Mesodermal cell (in vitro differentiated cells): ENCODE results near the gene PTP4A2.

Experiments
- H3K27ac ChIP-seq: 2 replicates; pipeline ENCODE4 v1.7.0; 2013; ENCODE audit warnings: mild to moderate bottlenecking, low read depth, low read length, moderate library complexity; ENCODE audit not compliant: severe bottlenecking
- H3K36me3 ChIP-seq: 2 replicates; pipeline ENCODE4 v1.7.1; 2013; ENCODE audit warnings: mild to moderate bottlenecking, low read length, moderate library complexity; ENCODE audit not compliant: control insufficient read depth, insufficient read depth
- H3K4me1 ChIP-seq: one replicate; pipeline ENCODE4 v1.7.1; 2013; ENCODE audit warnings: mild to moderate bottlenecking, low read length; ENCODE audit not compliant: insufficient read depth, control insufficient read depth, poor library complexity, severe bottlenecking
- H3K4me3 ChIP-seq: 2 replicates; pipeline ENCODE4 v1.7.0; 2013; ENCODE audit warnings: low read length, control low read depth, mild to moderate bottlenecking; ENCODE audit not compliant: insufficient read depth, poor library complexity, severe bottlenecking; ENCODE audit errors: extremely low read depth
- H3K9me3 ChIP-seq: 2 replicates; pipeline ENCODE4 v1.7.1; 2013; ENCODE audit warnings: mild to moderate bottlenecking, low read length, moderate library complexity; ENCODE audit not compliant: control insufficient read depth
- WGBS, 2 experiments: methylation state at CpG; one replicate each; pipeline ENCODE4 v1.1.5; 2013; ENCODE audit warnings: missing lambda C conversion rate in 2 of 2; ENCODE audit not compliant: insufficient coverage in 2 of 2; 5-methylcytosine and 5-hydroxymethylcytosine counted together

Gene PTP4A2

DNA sequence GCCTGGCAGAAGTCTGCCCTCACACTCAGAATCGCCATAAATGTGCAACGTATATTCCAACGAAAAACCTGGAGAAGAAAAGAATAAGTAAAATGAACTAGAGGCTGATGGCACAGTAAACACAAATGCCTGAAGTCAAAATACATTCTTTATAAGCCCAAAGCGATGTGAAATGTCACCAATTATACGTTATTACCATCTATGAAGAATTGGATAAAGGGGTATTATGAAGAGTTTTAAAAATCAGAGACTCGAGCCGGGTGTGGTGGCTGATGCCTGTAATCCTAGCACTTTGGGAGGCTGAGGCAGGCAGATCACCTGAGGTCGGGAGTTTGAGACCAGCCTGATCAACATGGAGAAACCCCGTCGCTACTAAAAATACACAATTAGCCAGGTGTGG is 18.6 kb downstream of the PTP4A2 start:
- Histone ChIP-seq H3K4me3 (no peak overlapping the region), H3K4me1 (peaks cover 8% of the 10 kb centered on the region), H3K36me3 (peaks cover 78% of the 10 kb centered on the region), H3K9me3 (peaks cover 6% of the 10 kb centered on the region), H3K27ac (no peak overlapping the region)
- WGBS, 2 experiments = 93 to 100% methylated on average over 4 to 6 of the region's 10 CpGs

DNA sequence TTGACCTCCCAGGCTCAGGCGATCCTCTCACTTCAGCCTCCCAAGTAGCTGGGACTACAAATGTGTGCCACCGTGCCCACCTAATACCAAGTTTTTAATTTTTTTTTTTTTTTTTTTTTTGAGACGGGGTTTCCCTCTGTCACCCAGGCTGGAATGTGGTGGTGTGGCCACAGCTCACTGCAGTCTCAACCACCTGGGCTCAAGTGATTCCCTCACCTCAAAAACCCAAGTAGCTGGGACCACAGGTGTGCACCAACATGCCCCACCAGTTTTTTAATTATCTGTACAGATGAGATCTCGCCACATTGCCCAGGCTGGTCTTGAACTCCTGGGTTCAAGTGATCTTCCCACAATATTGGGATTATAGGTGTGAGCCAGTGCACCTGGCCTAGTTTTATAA is 22.7 kb downstream of the PTP4A2 start:
- H3K4me1 ChIP-seq = no peaks in the 10 kb centered on the region
- H3K27ac ChIP-seq = no peak overlapping the region
- peaks cover 94% of the 10 kb centered on the region for H3K36me3 ChIP-seq
- WGBS, 2 experiments = 100% methylated on average over 1 of the region's 4 CpGs
- H3K9me3 ChIP-seq = peaks cover 6% of the 10 kb centered on the region
- H3K4me3 ChIP-seq = no peak overlapping the region

DNA sequence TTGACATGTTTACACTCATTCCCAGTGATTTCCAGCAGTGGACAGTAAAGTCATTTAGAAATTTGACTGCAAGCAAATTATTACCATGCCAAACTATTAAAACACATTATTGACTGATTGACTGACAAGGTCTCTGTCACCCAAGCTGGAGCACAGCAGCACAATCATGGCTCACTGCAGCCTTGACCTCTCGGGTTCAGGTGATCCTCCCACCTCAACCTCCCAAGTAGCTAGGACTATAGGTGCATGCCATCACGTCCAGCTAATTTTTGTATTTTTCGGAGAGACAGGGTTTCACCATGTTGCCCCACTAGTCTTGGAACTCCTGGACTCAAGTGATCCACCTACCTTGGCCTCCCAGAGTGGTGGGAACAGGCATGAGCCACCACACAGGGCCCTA is 24.2 kb downstream of the PTP4A2 start:
- Histone ChIP-seq H3K36me3 (peaks cover 97% of the 10 kb centered on the region), H3K4me1 (no peaks in the 10 kb centered on the region), H3K9me3 (no peaks in the 10 kb centered on the region), H3K4me3 (no peak overlapping the region), H3K27ac (no peak overlapping the region)
- 86 to 92% methylated on average over 2 to 3 of the region's 3 CpGs for WGBS, 2 experiments

DNA sequence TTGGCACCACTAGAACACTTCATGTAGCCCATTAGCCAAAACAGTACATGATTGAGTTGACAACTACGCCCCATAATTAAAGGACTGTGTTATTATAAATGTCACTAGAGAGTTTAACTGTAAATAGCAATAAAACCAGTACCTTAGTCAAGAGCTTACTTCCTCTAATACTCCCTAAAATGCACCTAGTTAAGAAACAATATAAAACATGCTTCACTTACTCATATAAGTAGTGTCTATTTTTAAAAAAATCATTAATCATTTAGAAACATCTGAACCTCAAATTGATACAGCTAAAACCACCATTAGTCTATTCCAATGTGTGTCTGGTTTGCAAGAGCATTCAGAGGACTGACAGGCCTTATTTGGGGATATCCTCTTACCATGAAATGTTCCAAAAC is 25.3 kb downstream of the PTP4A2 start:
- H3K4me1 ChIP-seq = no peaks in the 10 kb centered on the region
- no peak overlapping the region for H3K27ac ChIP-seq
- WGBS, 2 experiments = no CpG with 5 or more reads among the region's 1 CpG
- H3K36me3 ChIP-seq = peaks cover 94% of the 10 kb centered on the region
- H3K9me3 ChIP-seq = no peaks in the 10 kb centered on the region
- no peak overlapping the region for H3K4me3 ChIP-seq

GRCh38 chr1:31911994-31912780 is 26.0 kb downstream of the PTP4A2 start:
- peaks cover 96% of the 10 kb centered on the region for H3K36me3 ChIP-seq
- H3K4me1 ChIP-seq = no peaks in the 10 kb centered on the region
- WGBS, 2 experiments = no CpG with 5 or more reads among the region's 2 CpGs
- no peak overlapping the region for H3K27ac ChIP-seq
- H3K9me3 ChIP-seq = no peaks in the 10 kb centered on the region
- no peak overlapping the region for H3K4me3 ChIP-seq

DNA sequence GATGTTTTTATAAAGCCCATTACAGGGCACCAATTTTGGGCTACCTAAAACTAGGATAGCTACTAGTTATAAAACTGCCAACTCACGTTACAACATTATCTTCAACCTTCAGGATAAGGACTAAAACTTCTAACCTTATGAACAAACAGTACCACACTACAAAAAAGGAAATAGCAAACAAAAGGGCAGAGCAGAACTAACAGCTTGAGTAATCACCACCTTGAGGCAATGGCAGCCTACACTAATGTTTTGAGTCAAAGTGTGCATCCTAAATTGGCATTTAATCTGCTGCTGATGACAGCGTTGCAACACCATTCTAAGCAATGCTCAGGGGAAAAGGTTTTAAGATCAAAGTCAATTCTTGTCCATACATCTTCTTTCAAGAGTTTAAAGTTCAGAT is 27.2 kb downstream of the PTP4A2 start:
- 86 to 92% methylated on average over 1 to 2 of the region's 2 CpGs for WGBS, 2 experiments
- Histone ChIP-seq H3K36me3 (peaks cover 97% of the 10 kb centered on the region), H3K27ac (no peak overlapping the region)

DNA sequence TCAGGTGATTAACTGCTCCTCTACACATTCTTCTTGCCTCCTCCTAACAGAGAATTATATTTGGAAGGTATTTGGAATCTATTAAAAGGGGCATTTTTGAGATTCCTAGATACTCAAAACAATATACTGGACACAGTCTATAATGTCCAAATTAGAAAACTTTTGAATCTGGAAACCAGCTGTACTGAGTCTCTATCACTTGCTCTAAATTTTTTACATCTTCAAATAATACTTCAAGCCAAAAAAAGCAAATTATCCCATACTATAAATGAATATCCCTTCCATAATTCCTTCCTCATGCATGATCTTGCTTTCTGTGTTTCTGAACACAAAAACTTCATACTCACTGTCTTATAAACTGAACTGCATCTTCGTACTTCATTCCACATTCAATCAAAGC is 28.5 kb downstream of the PTP4A2 start:
- H3K36me3 ChIP-seq = peaks cover 93% of the 10 kb centered on the region
- no peaks in the 10 kb centered on the region for H3K4me1 ChIP-seq
- WGBS, 2 experiments = 100% methylated on average over 1 of the region's 1 CpG; no CpG with 5 or more reads in 1 of the 2 experiments
- H3K9me3 ChIP-seq = no peaks in the 10 kb centered on the region
- no peak overlapping the region for H3K27ac ChIP-seq
- H3K4me3 ChIP-seq = no peak overlapping the region

More for the DNA sequence above, 27.2 kb downstream of the PTP4A2 start:
- H3K4me3 ChIP-seq = no peak overlapping the region
- no peaks in the 10 kb centered on the region for H3K9me3 ChIP-seq
- no peaks in the 10 kb centered on the region for H3K4me1 ChIP-seq

DNA sequence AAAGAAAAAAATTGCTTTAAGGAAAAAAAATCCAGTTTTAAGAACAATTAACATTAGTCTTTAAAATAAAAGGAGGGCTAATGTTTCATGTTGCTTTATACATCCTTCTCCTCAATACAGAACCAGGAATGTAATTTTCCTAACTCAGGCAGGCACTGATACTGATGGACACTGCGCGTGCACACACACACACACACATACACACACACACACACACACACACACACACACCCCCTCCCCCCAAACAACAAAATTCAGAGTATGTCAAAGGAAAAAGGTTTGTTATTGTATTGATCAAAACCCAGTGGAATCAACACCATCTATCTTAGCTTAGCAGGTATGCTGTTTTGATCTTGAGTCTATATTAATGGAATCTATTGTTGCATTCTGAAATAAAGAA is 31.6 kb downstream of the PTP4A2 start:
- peaks cover 62% of the 10 kb centered on the region for H3K36me3 ChIP-seq
- no CpG with 5 or more reads among the region's 2 CpGs for WGBS, 2 experiments
- no peak overlapping the region for H3K27ac ChIP-seq
- H3K4me3 ChIP-seq = no peak overlapping the region
- peaks cover 4% of the 10 kb centered on the region for H3K9me3 ChIP-seq
- H3K4me1 ChIP-seq = no peaks in the 10 kb centered on the region

- Histone ChIP-seq H3K36me3 (peaks cover 53% of the 10 kb centered on the region), H3K4me3 (no peak overlapping the region), H3K4me1 (no peaks in the 10 kb centered on the region), H3K9me3 (peaks cover 4% of the 10 kb centered on the region), H3K27ac (no peak overlapping the region)
- 100% methylated on average over 1 of the region's 2 CpGs; no CpG with 5 or more reads in 1 of the 2 experiments for WGBS, 2 experiments
Measured at GRCh38 chr1:31905681-31906080, 32.5 kb downstream of the PTP4A2 start.

GRCh38 chr1:31905093-31905509 is 33.1 kb downstream of the PTP4A2 start:
- no peak overlapping the region for H3K27ac ChIP-seq
- H3K4me1 ChIP-seq = no peaks in the 10 kb centered on the region
- H3K4me3 ChIP-seq = no peak overlapping the region
- H3K9me3 ChIP-seq = peaks cover 4% of the 10 kb centered on the region
- peaks cover 47% of the 10 kb centered on the region for H3K36me3 ChIP-seq
- WGBS, 2 experiments = 94 to 100% methylated on average over 2 to 5 of the region's 6 CpGs

GRCh38 chr1:31904339-31905092 is 33.7 kb downstream of the PTP4A2 start:
- Histone ChIP-seq H3K4me3 (no peak overlapping the region), H3K27ac (no peak overlapping the region), H3K9me3 (peaks cover 4% of the 10 kb centered on the region), H3K36me3 (peaks cover 42% of the 10 kb centered on the region), H3K4me1 (no peaks in the 10 kb centered on the region)
- WGBS, 2 experiments = 96 to 99% methylated on average over 5 to 9 of the region's 9 CpGs
